COLO829 (cell line): ENCODE data around the gene SEMA6B.
"Not testable (repeated sequence)": the region's sequence is repeated elsewhere in the genome, so short reads cannot be mapped to it uniquely, and the experiment has no call there.

Experiments
- DNase-seq: peaks from one replicate; pipeline ENCODE4 v3.0.0; 2012; ENCODE audit warnings: low spot score

The SEMA6B gene

GRCh38 chr19:4547303-4548237 is 11.9 kb downstream of the SEMA6B start:
- DNase-seq, result no peak

GRCh38 chr19:4543842-4544647 is 15.4 kb downstream of the SEMA6B start:
- DNase-seq, result no peak

GRCh38 chr19:4542896-4543841 is 16.3 kb downstream of the SEMA6B start:
- DNase-seq, result no peak

GRCh38 chr19:4541806-4542145 is 17.7 kb downstream of the SEMA6B start:
- DNase-seq, result not testable (repeated sequence)

GRCh38 chr19:4541114-4541805 is 18.2 kb downstream of the SEMA6B start:
- DNase-seq, result no peak

GRCh38 chr19:4539693-4540581 is 19.5 kb downstream of the SEMA6B start, which contains the start of gene LRG1:
Gene LRG1 (minus strand): TSS chr19:4540036. CDS start chr19:4540013, 23 bp downstream.
- no peak for DNase-seq

GRCh38 chr19:4539169-4539692 is 20.3 kb downstream of the SEMA6B start:
- DNase-seq, result no peak

GRCh38 chr19:4538601-4538954 is 20.9 kb downstream of the SEMA6B start:
- DNase-seq, result no peak

- no peak for DNase-seq
Observed at GRCh38 chr19:4537953-4538600, 21.4 kb downstream of the SEMA6B start.

- DNase-seq, result no peak
Observed at GRCh38 chr19:4536798-4537197, 22.7 kb downstream of the SEMA6B start.

GRCh38 chr19:4534836-4535658 is 24.4 kb downstream of the SEMA6B start, which contains the start of gene PLIN5:
Gene PLIN5 (minus strand): TSS chr19:4535224. CDS start chr19:4534074, 1,150 bp downstream.
- peak; percentile 92 for DNase-seq

GRCh38 chr19:4533835-4534424 is 25.6 kb downstream of the SEMA6B start:
- no peak for DNase-seq

- no peak for DNase-seq
Observed at GRCh38 chr19:4533334-4533733, 26.1 kb downstream of the SEMA6B start.

- DNase-seq, result no peak
Observed at GRCh38 chr19:4531562-4532165, 27.8 kb downstream of the SEMA6B start.

- no peak for DNase-seq
Observed at GRCh38 chr19:4529924-4530522, 29.5 kb downstream of the SEMA6B start.

GRCh38 chr19:4528843-4529242 is 30.6 kb downstream of the SEMA6B start:
- DNase-seq, result no peak

GRCh38 chr19:4527377-4527776 is 32.1 kb downstream of the SEMA6B start:
- not testable (repeated sequence) for DNase-seq
